SK-N-SH (cell line): Measurements from ENCODE around the gene HUWE1.

Source experiments
- POLR2AphosphoS5 ChIP-seq: IDR thresholded peaks from 2 replicates; pipeline ENCODE4 v1.6.1; 2012; ENCODE audit warnings: low read depth, low read length
- SIN3A ChIP-seq: IDR thresholded peaks from 2 replicates; pipeline ENCODE4 v1.6.1; 2012; ENCODE audit warnings: low read depth, mild to moderate bottlenecking, low read length, moderate library complexity, borderline replicate concordance
- TAF1 ChIP-seq: IDR thresholded peaks from 2 replicates; pipeline ENCODE4 v1.6.1; 2012; ENCODE audit warnings: low read depth, mild to moderate bottlenecking, low read length, moderate library complexity, borderline replicate concordance
- TCF12 ChIP-seq: IDR thresholded peaks from 2 replicates; pipeline ENCODE4 v1.4.0; 2012
- YY1 ChIP-seq: IDR thresholded peaks from 2 replicates; pipeline ENCODE4 v1.4.0; 2012; ENCODE audit warnings: low read depth, mild to moderate bottlenecking
- TF ChIP-seq, protein P1 (sequence below): fragments of 200-600 bp; sonication (generic); IDR thresholded peaks from 2 replicates; pipeline ENCODE4 v1.6.1; 2017; ENCODE audit warnings: antibody characterized with exemption, mild to moderate bottlenecking, moderate library complexity
- TF ChIP-seq, protein P2 (sequence below): IDR thresholded peaks from 2 replicates; pipeline ENCODE4 v1.4.0; 2012; ENCODE audit warnings: low read depth

DNA sequence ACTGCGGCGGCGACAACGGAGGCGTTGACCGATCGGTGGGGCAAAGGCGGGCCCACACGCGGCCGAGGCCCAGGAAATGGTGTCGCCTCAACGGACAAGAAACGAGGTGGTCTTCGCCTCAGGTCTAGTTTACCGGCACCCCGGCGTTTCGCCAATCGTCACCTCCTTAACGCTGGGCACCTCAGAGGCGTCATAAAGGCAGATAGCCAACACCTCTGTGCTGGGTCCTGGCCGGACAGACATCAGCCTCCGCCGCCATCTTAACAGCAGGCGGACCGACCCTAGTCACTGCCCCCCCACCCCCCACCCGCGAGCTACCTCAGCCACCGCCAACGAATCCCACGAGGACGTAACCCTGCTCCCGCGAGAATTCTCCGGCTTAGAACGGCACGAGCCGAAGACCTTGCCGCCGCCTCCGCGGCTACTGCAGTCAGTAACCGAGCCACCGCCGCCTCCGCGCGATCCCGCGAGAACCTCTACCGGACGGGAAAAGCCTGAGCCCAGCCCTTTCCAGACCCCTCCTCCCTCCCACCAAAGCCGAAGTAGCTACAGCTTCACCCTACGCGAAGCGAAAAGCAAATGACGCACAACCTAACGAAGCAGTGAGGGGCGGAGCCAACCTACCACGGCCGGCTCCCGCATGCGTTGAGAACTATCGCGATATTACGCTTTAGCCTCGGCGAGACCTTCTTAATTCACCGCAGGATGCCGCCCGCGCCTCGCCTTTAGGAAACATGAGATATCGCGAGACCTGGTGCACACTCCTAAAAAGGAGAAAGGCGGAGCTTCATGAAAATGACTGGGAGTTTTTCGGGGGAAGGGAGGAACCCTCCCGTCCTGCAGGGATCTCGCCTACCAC, 2.7 kb downstream of the HUWE1 start:
- peak; percentile 85 for TF ChIP-seq YY1
- TF ChIP-seq, protein P1, sequence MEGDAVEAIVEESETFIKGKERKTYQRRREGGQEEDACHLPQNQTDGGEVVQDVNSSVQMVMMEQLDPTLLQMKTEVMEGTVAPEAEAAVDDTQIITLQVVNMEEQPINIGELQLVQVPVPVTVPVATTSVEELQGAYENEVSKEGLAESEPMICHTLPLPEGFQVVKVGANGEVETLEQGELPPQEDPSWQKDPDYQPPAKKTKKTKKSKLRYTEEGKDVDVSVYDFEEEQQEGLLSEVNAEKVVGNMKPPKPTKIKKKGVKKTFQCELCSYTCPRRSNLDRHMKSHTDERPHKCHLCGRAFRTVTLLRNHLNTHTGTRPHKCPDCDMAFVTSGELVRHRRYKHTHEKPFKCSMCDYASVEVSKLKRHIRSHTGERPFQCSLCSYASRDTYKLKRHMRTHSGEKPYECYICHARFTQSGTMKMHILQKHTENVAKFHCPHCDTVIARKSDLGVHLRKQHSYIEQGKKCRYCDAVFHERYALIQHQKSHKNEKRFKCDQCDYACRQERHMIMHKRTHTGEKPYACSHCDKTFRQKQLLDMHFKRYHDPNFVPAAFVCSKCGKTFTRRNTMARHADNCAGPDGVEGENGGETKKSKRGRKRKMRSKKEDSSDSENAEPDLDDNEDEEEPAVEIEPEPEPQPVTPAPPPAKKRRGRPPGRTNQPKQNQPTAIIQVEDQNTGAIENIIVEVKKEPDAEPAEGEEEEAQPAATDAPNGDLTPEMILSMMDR, result no peak
- TF ChIP-seq TCF12, result no peak
- peak; percentile 23 for TF ChIP-seq POLR2AphosphoS5
- TF ChIP-seq SIN3A, result 0 out of 2 replicates have a peak, but pooled peaks have one; percentile 86
- peak; percentile 31 for TF ChIP-seq TAF1
- TF ChIP-seq, protein P2, sequence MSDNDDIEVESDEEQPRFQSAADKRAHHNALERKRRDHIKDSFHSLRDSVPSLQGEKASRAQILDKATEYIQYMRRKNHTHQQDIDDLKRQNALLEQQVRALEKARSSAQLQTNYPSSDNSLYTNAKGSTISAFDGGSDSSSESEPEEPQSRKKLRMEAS, result peak; percentile 68; the same call in 1 of the 2 replicates
